ENCODE data around the gene GALK2.
"Not testable (repeated sequence)": the region's sequence is repeated elsewhere in the genome, so short reads cannot be mapped to it uniquely, and the experiment has no call there.

Gene GALK2

DNA sequence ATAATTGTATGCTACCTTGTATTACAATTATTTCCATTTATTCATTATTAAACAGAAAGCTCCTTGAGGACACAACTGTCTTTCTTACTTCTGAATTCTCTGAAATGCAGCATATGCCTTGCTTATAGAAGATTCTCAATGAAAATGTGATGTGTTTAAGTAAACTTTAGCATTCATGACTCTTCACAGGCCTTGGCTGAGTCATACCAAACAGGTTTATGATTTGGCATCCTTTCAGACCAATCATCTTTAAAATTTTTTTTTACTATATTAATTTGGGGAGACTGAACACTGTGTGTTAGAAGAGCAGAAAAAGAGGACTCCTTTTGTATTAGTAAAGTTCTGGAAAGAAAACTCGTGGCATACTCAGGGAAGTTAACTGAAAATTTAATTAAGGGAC is 6.4 kb upstream of the GALK2 start:
- H3K4me3 ChIP-seq (ENCODE audit: low read depth in 1 of 2, low read length in 2 of 2): no peak overlapping the region
- H3K27me3 ChIP-seq (ENCODE audit: control insufficient read depth in 1 of 2, insufficient read depth in 2 of 2, low read length in 2 of 2): no peaks in the 10 kb centered on the region
- peaks cover 0 to 8% of the 10 kb centered on the region in 2 donors for H3K36me3 ChIP-seq (ENCODE audit: control insufficient read depth in 1 of 2, insufficient read depth in 2 of 2, low read length in 2 of 2)
- H3K9me3 ChIP-seq (ENCODE audit: control insufficient read depth in 1 of 2, low read length in 2 of 2): no peaks in the 10 kb centered on the region
- no peak overlapping the region for H3K27ac ChIP-seq (ENCODE audit: low read depth, low read length)
- H3K4me1 ChIP-seq (ENCODE audit: control insufficient read depth in 1 of 2, insufficient read depth in 2 of 2, low read length in 2 of 2): no peaks in the 10 kb centered on the region
- no peak overlapping the region for H3K9ac ChIP-seq (ENCODE audit: low read depth in 1 of 2, low read length in 2 of 2)

DNA sequence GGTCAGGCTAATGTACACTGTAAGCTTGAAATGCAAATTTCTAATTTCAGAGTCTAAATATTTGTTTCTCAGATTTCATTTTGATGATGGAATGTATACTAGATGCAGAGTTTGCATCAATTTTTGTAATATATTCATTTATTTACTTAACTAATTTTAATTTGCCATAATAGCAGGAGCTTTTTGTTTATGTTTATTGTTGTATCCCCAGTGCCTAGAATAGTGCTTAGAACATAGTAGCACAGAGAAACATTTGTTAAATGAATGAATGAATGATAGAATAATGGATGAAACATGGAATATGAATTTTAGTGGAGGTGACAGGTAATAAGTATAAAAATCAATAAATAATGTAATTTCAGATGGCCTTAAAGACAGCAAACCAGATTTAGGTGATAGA is 5.2 kb upstream of the GALK2 start:
- Histone ChIP-seq H3K9me3 (ENCODE audit: control insufficient read depth in 1 of 2, low read length in 2 of 2) (no peaks in the 10 kb centered on the region), H3K4me1 (ENCODE audit: control insufficient read depth in 1 of 2, insufficient read depth in 2 of 2, low read length in 2 of 2) (peaks cover 5 to 8% of the 10 kb centered on the region in 2 donors), H3K9ac (ENCODE audit: low read depth in 1 of 2, low read length in 2 of 2) (no peak overlapping the region), H3K36me3 (ENCODE audit: control insufficient read depth in 1 of 2, insufficient read depth in 2 of 2, low read length in 2 of 2) (peaks cover 0 to 8% of the 10 kb centered on the region in 2 donors), H3K27me3 (ENCODE audit: control insufficient read depth in 1 of 2, insufficient read depth in 2 of 2, low read length in 2 of 2) (no peaks in the 10 kb centered on the region), H3K27ac (ENCODE audit: low read depth, low read length) (no peak overlapping the region), H3K4me3 (ENCODE audit: low read depth in 1 of 2, low read length in 2 of 2) (no peak overlapping the region)

DNA sequence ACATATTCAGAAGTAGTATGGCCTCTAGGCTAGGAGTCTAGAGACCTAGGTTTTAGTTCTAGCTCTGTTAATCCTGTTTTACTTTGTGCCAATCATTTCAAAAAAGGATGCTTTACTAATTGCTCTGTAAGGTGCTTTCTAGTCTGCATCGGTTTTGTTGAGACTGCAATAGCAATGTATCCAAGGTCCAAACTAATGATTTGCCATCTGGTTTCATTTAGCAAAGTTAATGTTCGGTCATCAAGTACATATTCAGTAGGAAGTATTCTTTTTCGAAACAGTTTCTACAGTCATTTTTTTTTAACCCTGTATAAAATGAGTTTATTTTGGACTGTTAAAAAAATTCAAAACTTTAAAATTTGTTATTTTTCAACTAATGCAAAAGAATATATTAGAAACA is 2.0 kb upstream of the GALK2 start:
- H3K9me3 ChIP-seq (ENCODE audit: control insufficient read depth in 1 of 2, low read length in 2 of 2): no peaks in the 10 kb centered on the region
- no peak overlapping the region for H3K9ac ChIP-seq (ENCODE audit: low read depth in 1 of 2, low read length in 2 of 2)
- H3K4me1 ChIP-seq (ENCODE audit: control insufficient read depth in 1 of 2, insufficient read depth in 2 of 2, low read length in 2 of 2): peaks cover 10 to 15% of the 10 kb centered on the region in 2 donors
- no peaks in the 10 kb centered on the region for H3K27me3 ChIP-seq (ENCODE audit: control insufficient read depth in 1 of 2, insufficient read depth in 2 of 2, low read length in 2 of 2)
- no peak overlapping the region for H3K4me3 ChIP-seq (ENCODE audit: low read depth in 1 of 2, low read length in 2 of 2)
- no peaks in the 10 kb centered on the region for H3K36me3 ChIP-seq (ENCODE audit: control insufficient read depth in 1 of 2, insufficient read depth in 2 of 2, low read length in 2 of 2)
- H3K27ac ChIP-seq (ENCODE audit: low read depth, low read length): no peak overlapping the region

DNA sequence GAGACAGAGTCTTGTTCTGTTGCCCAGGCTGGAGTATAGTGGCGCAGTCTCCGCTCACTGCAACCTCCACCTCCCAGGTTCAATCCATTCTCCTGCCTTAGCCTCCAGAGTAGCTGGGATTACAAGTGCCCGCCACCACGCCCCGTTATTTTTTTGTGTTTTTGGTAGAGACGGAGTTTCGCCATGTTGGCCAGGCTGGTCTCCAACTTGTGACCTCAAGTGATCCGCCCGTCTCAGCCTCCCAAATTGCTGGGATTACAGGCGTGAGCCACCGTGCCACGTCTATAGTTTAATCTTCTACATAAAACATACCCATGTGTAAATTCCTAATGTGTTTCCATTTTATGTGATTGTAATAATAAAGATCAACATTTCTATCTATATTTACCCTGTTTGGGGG is 1.7 kb downstream of the GALK2 start:
- no peaks in the 10 kb centered on the region for H3K36me3 ChIP-seq (ENCODE audit: control insufficient read depth in 1 of 2, insufficient read depth in 2 of 2, low read length in 2 of 2)
- H3K27ac ChIP-seq (ENCODE audit: low read depth, low read length): no peak overlapping the region
- no peak overlapping the region for H3K9ac ChIP-seq (ENCODE audit: low read depth in 1 of 2, low read length in 2 of 2)
- peaks cover 14 to 23% of the 10 kb centered on the region in 2 donors for H3K4me1 ChIP-seq (ENCODE audit: control insufficient read depth in 1 of 2, insufficient read depth in 2 of 2, low read length in 2 of 2)
- no peaks in the 10 kb centered on the region for H3K9me3 ChIP-seq (ENCODE audit: control insufficient read depth in 1 of 2, low read length in 2 of 2)
- peak overlapping the region in 1 of 2 donors; percentile 8 for H3K4me3 ChIP-seq (ENCODE audit: low read depth in 1 of 2, low read length in 2 of 2)
- no peaks in the 10 kb centered on the region for H3K27me3 ChIP-seq (ENCODE audit: control insufficient read depth in 1 of 2, insufficient read depth in 2 of 2, low read length in 2 of 2)

DNA sequence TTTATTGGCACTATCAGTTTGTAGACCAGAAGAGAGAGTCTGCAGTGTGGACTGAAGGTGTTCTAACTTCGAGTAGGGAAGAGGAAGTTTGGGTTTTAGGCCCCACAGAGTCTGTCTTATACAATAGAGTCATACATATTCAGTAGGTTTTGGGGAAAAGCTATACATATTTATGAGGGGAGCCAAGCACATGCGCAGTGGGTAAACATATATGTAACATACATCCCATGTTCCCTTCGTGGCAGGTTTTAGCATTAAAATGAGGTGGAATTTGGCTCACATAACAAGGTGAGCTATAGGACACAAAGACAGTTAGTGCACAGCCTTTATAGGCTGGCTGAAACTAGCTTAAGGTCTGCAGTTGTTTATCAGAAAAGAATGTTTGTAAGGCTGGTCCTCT is 4.9 kb downstream of the GALK2 start:
- Histone ChIP-seq H3K9ac (ENCODE audit: low read depth in 1 of 2, low read length in 2 of 2) (no peak overlapping the region), H3K36me3 (ENCODE audit: control insufficient read depth in 1 of 2, insufficient read depth in 2 of 2, low read length in 2 of 2) (peaks cover 0 to 6% of the 10 kb centered on the region in 2 donors), H3K9me3 (ENCODE audit: control insufficient read depth in 1 of 2, low read length in 2 of 2) (no peaks in the 10 kb centered on the region), H3K4me3 (ENCODE audit: low read depth in 1 of 2, low read length in 2 of 2) (no peak overlapping the region), H3K27ac (ENCODE audit: low read depth, low read length) (no peak overlapping the region), H3K4me1 (ENCODE audit: control insufficient read depth in 1 of 2, insufficient read depth in 2 of 2, low read length in 2 of 2) (peaks cover 9 to 15% of the 10 kb centered on the region in 2 donors), H3K27me3 (ENCODE audit: control insufficient read depth in 1 of 2, insufficient read depth in 2 of 2, low read length in 2 of 2) (no peaks in the 10 kb centered on the region)

DNA sequence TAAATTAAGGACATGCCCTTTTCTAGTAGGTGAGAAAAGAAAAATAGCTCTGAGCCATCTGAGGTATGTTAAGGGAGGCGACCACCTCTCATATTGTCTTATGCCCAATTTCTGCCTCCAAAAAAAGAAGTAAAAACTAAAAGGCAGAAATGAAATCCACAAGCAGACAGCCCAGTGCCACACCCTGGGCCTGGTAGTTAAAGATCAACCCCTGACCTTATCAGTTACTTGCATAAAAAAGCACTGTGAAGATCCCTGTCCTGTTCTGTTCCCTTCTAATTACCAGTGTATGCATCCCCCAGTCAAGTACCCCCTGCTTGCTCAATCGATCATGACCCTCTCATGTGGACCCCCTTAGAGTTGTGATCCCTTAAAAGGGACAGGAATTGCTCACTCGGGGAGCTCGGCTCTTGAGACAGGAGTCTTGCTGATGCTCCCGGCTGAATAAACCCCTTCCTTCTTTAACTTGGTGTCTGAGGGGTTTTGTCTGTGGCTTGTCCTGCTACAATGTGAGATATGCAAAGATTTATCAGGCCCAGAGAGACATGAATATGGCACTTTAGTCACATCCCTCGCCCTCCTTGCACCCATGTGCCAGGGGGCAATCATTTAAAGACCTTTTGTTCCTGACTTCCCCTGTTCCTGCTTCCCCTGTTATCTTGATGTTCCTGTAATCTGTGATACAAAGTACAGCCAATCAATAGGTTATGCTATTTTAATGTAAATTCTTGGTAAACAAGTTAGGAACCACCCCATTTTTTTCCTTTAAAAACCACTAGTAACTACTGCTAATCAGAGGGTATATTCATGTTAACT is 5.7 kb downstream of the GALK2 start:
- not testable (repeated sequence) for H3K27me3 ChIP-seq (ENCODE audit: control insufficient read depth in 1 of 2, insufficient read depth in 2 of 2, low read length in 2 of 2); H3K4me3 ChIP-seq (ENCODE audit: low read depth in 1 of 2, low read length in 2 of 2); H3K9me3 ChIP-seq (ENCODE audit: control insufficient read depth in 1 of 2, low read length in 2 of 2); H3K9ac ChIP-seq (ENCODE audit: low read depth in 1 of 2, low read length in 2 of 2); H3K36me3 ChIP-seq (ENCODE audit: control insufficient read depth in 1 of 2, insufficient read depth in 2 of 2, low read length in 2 of 2); H3K27ac ChIP-seq (ENCODE audit: low read depth, low read length)
- H3K4me1 ChIP-seq (ENCODE audit: control insufficient read depth in 1 of 2, insufficient read depth in 2 of 2, low read length in 2 of 2): peaks cover 9 to 15% of the 10 kb centered on the region in 2 donors

DNA sequence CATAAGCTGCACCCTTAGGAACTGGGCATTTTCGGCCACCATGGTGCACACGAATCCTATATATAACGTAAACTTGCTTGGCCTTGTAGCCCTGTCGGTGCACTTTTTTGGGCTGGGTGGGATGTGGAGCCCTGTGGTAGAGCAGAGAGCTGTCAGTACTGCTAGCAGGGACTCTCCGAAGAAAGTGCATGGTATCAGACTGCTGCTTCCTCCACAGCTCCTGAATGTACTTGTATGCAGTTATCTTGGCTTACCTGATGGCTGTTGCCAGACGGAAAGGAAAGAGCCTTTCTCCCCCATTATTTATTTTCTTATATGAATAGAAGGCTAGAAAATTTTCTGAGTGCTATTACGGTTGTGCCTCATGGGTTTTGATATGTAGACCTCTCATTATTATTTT is 8.4 kb downstream of the GALK2 start:
- Histone ChIP-seq H3K27me3 (ENCODE audit: control insufficient read depth in 1 of 2, insufficient read depth in 2 of 2, low read length in 2 of 2) (no peaks in the 10 kb centered on the region), H3K4me1 (ENCODE audit: control insufficient read depth in 1 of 2, insufficient read depth in 2 of 2, low read length in 2 of 2) (peaks cover 4 to 9% of the 10 kb centered on the region in 2 donors), H3K4me3 (ENCODE audit: low read depth in 1 of 2, low read length in 2 of 2) (no peak overlapping the region), H3K27ac (ENCODE audit: low read depth, low read length) (no peak overlapping the region), H3K9me3 (ENCODE audit: control insufficient read depth in 1 of 2, low read length in 2 of 2) (no peaks in the 10 kb centered on the region), H3K9ac (ENCODE audit: low read depth in 1 of 2, low read length in 2 of 2) (no peak overlapping the region), H3K36me3 (ENCODE audit: control insufficient read depth in 1 of 2, insufficient read depth in 2 of 2, low read length in 2 of 2) (peaks cover 0 to 6% of the 10 kb centered on the region in 2 donors)

DNA sequence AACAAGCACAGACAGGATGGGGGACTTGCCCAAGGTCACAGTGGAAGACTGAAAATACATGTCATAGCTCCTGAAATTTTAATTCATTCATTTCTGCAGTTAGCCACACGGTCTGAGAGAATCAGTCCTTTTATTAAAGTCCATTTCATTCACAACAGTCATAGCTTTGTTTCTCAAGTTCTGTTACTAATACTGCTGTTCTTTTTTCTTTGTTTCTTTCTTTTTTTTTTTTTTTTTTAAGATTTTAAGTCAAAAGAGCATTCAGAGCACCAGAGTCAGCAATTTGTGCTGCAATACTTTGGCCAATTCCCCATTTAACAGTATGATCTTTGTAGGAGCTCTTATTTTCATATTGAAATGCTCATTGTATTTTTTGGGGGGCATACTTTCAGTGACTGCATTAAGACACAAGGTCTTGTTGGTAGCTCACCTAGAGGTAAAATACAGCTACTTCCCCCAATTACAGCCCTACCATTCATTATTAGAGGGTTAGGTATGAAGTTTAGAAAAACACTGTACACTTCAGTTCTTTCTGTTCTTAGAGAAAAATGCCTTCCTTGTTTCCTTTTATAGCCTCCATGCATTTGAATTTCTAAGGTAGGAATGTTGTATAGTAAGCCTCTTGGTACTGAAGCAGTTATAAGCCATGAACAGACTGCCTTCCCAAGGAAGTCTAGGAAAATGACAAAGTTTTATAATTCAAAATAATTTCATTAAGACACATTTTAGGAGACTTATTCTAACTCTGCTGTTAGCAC is 9.6 kb downstream of the GALK2 start:
- H3K4me3 ChIP-seq (ENCODE audit: low read depth in 1 of 2, low read length in 2 of 2): no peak overlapping the region
- H3K27ac ChIP-seq (ENCODE audit: low read depth, low read length): no peak overlapping the region
- H3K4me1 ChIP-seq (ENCODE audit: control insufficient read depth in 1 of 2, insufficient read depth in 2 of 2, low read length in 2 of 2): peaks cover 4 to 9% of the 10 kb centered on the region in 2 donors
- peaks cover 0 to 6% of the 10 kb centered on the region in 2 donors for H3K36me3 ChIP-seq (ENCODE audit: control insufficient read depth in 1 of 2, insufficient read depth in 2 of 2, low read length in 2 of 2)
- no peaks in the 10 kb centered on the region for H3K27me3 ChIP-seq (ENCODE audit: control insufficient read depth in 1 of 2, insufficient read depth in 2 of 2, low read length in 2 of 2)
- no peaks in the 10 kb centered on the region for H3K9me3 ChIP-seq (ENCODE audit: control insufficient read depth in 1 of 2, low read length in 2 of 2)
- H3K9ac ChIP-seq (ENCODE audit: low read depth in 1 of 2, low read length in 2 of 2): no peak overlapping the region

DNA sequence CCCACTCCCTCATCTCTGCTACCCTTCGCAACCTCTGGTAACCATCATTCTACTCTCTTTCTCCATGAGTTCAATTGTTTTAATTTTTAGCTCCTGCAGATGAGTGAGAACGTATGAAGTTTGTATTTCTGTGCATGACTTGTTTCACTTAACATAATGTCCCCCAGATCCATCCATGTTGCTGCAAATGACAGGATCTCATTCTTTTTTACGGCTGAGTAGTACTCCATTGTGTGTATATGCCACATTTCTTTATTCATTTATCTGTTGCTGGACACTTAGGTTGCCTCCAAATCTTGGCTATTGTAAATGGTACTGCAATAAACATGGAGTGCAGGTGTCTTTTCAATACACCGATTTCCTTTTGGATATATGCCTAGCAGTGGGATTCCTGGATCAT is 12.1 kb downstream of the GALK2 start:
- Histone ChIP-seq H3K9me3 (ENCODE audit: control insufficient read depth in 1 of 2, low read length in 2 of 2) (no peaks in the 10 kb centered on the region), H3K36me3 (ENCODE audit: control insufficient read depth in 1 of 2, insufficient read depth in 2 of 2, low read length in 2 of 2) (peaks cover 0 to 6% of the 10 kb centered on the region in 2 donors)

DNA sequence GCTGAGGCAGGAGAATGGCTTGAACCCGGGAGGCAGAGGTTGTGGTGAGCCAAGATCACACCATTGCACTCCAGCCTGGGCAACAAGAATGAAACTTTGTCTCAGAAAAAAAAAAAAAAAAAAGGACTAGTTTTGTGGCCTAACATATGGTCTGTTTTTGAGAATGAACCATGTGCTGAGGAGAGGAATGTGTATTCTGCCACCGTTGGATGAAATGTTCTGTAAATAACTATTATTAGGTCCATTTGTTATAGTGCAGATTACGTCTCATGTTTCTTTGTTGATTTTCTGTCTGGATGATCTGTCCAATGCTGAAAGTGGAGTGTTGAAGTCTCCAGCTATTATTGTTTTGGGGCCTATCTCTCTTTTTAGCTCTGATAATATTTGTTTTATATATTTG is 13.7 kb downstream of the GALK2 start:
- H3K4me3 ChIP-seq (ENCODE audit: low read depth in 1 of 2, low read length in 2 of 2); H3K27ac ChIP-seq (ENCODE audit: low read depth, low read length); H3K9ac ChIP-seq (ENCODE audit: low read depth in 1 of 2, low read length in 2 of 2); H3K9me3 ChIP-seq (ENCODE audit: control insufficient read depth in 1 of 2, low read length in 2 of 2); H3K27me3 ChIP-seq (ENCODE audit: control insufficient read depth in 1 of 2, insufficient read depth in 2 of 2, low read length in 2 of 2); H3K36me3 ChIP-seq (ENCODE audit: control insufficient read depth in 1 of 2, insufficient read depth in 2 of 2, low read length in 2 of 2); H3K4me1 ChIP-seq (ENCODE audit: control insufficient read depth in 1 of 2, insufficient read depth in 2 of 2, low read length in 2 of 2): not testable (repeated sequence)

More for the DNA sequence above, 12.1 kb downstream of the GALK2 start:
- no peak overlapping the region for H3K27ac ChIP-seq (ENCODE audit: low read depth, low read length)
- no peaks in the 10 kb centered on the region for H3K27me3 ChIP-seq (ENCODE audit: control insufficient read depth in 1 of 2, insufficient read depth in 2 of 2, low read length in 2 of 2)
- peaks cover 0 to 6% of the 10 kb centered on the region in 2 donors for H3K4me1 ChIP-seq (ENCODE audit: control insufficient read depth in 1 of 2, insufficient read depth in 2 of 2, low read length in 2 of 2)
- no peak overlapping the region for H3K4me3 ChIP-seq (ENCODE audit: low read depth in 1 of 2, low read length in 2 of 2)
- H3K9ac ChIP-seq (ENCODE audit: low read depth in 1 of 2, low read length in 2 of 2): no peak overlapping the region

All from duodenal mucosa (tissue), 2 donors.